GM19099 (cell line): ENCODE results near the gene GMPPB.
A peak's percentile ranks its signal among the peaks of the same experiment; 100 is the strongest.

ENCODE experiments used
- POLR2A ChIP-seq: IDR thresholded peaks from 3 replicates; pipeline ENCODE4 v1.6.1; 2011; ENCODE audit warnings: low read depth; ENCODE audit not compliant: insufficient read length; ENCODE audit errors: extremely low read depth

The GMPPB gene

GRCh38 chr3:49723628-49724551 lies at the start of gene GMPPB:
TSS of gene GMPPB (minus strand) at chr3:49723951. CDS start at chr3:49723726, 225 bp downstream.
- TF ChIP-seq POLR2A = peak; percentile 79

- no peak for TF ChIP-seq POLR2A
These were observed 49.0 kb upstream of the GMPPB start for GRCh38 chr3:49772703-49773102.

- no peak for TF ChIP-seq POLR2A
These were observed 47.7 kb upstream of the GMPPB start for GRCh38 chr3:49771340-49771938.

GRCh38 chr3:49769926-49770325 lies 46.2 kb upstream of the GMPPB start:
- no peak for TF ChIP-seq POLR2A

- no peak for TF ChIP-seq POLR2A
These were observed 45.6 kb upstream of the GMPPB start for GRCh38 chr3:49769286-49769915.

DNA sequence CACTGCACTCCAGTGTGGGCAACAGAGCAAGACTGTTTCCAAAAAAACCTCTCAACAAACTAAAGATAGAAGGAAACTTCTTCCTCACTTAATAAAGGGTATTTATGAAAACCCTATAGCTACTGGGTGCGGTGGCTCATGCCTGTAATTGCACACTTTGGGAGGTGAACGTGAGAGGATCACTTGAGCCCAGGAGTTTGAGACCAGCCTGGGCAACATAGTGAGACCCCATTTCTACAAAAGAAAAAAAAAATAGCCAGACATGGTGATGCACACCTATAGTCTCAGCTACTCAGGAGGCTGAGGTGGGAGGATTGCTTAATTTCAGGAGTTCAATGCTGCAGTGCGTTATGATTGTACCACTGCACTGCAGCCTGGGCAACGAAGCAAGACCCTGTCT lies 40.2 kb upstream of the GMPPB start:
- TF ChIP-seq POLR2A = no peak

DNA sequence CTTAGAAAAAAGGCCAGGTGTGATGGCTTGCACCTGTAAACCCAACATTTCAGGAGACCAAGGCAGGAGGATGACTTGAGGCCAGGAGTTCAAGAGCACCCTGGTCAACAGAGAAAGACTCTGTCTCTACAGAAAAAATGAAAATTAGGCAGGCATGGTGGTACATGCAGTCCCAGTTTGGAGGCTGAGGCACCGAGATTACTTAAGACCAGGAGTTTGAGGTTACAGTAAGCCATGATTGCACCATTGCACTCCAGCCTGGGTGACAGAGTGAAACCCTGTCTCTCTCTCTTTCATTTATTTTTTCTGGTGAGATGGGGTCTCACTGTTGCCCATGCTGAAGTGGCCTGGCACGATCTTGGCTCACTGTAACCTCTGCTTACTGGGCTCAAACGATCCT lies 37.9 kb upstream of the GMPPB start:
- no peak for TF ChIP-seq POLR2A

DNA sequence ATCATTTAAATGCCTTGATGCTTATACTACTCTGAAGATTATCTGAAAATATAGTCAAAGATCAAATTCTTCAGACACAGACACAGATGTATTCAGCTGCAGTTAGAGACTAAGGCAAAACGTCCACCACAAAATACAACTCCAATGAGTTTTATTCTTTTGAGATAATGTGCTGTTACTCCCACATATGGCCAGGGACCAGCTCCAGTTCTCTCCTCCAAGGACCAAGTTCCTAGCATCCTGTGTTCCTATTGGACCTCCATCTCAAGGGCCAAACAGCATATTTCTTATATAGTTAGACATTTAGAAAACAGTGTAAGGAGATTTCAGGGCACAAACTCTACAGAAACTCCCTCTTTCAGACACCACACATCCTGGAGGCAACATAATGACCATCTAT lies 35.5 kb upstream of the GMPPB start:
- no peak for TF ChIP-seq POLR2A

GRCh38 chr3:49757197-49757596 lies 33.4 kb upstream of the GMPPB start:
- no peak for TF ChIP-seq POLR2A

DNA sequence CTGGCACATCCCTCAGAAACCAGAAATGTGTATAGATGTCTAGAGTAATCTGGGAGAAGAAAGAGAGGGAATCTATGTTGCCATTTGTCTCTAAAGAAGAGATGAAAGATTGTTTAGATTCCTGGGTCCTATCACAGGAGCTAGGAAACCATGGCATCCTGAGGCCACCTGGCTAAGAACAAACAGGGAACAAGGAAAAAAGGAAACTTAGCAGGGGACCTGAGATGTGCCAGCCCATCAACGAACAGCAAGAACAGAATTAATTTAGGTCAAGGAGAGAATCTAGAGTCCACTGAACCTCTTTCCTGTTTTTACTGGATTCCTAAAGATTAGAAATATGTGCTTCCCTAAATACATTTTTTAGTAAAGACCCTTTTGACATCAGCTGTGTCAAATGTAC lies 32.3 kb upstream of the GMPPB start:
- no peak for TF ChIP-seq POLR2A

- TF ChIP-seq POLR2A = no peak
These were observed 30.8 kb upstream of the GMPPB start for GRCh38 chr3:49754536-49754935.

GRCh38 chr3:49751501-49751900 lies 27.8 kb upstream of the GMPPB start:
- no peak for TF ChIP-seq POLR2A

GRCh38 chr3:49750056-49750455 lies 26.3 kb upstream of the GMPPB start:
- TF ChIP-seq POLR2A = no peak

GRCh38 chr3:49747792-49748480 lies 24.2 kb upstream of the GMPPB start:
- TF ChIP-seq POLR2A = no peak

GRCh38 chr3:49745986-49746385 lies 22.2 kb upstream of the GMPPB start:
- TF ChIP-seq POLR2A = no peak

DNA sequence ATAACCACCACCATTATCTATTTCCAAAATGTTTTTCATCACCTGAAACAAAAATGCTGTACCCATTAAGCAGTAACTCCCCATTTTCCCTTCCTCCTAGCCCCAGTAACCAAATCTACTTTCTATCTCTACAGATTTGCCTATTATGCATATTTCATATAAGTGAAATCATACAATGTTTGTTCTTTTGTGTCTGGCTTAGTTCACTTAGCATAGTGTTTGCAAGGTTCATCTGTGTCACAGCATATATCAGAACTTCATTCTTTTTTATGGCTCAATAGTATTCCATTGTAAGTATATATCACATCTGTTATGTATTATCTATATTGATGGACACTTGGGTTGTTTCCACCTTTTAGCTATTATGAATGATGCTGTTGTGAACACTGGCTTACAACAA lies 16.7 kb upstream of the GMPPB start:
- no peak for TF ChIP-seq POLR2A

DNA sequence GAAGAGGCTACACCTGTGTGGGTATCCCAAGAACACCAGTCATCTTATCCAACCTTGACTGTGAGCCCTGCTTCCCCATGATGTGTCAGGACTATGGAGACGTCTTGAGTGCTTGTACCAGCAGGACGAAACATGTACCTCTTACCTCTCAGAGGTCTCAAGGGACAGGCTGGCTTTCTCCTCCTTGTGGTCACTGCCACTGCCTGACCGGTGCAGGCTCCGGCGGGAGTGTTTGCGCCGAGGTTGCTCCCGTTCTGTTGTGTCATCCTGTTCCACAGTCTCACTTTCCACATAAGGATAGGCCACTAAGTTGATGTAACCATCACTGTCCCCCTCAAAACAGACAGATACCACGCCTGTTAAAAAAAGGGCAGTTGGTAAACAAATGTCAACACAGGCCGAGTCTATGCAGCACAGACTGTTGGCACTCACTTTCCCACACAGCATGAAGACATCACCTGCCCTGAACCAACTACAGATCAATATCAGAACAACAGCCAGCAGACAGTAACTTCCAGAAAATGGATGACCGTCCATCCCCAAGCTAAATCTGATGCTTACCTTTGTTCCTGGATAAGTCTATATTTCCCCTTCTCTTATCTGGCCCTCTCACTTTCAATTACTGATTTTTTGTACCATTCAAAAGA lies 14.4 kb upstream of the GMPPB start:
- TF ChIP-seq POLR2A = no peak
